NB4 (cell line): ENCODE measurements around the gene LDB3.

Experiments used
- DNase-seq: peaks from one replicate; pipeline ENCODE4 v3.0.0; 2010; ENCODE audit warnings: low read depth
- H3K4me3 ChIP-seq: one replicate; pipeline ENCODE4 v1.5.1; 2011; ENCODE audit warnings: mild to moderate bottlenecking, low read depth, low read length, moderate library complexity
- CTCF ChIP-seq: IDR thresholded peaks from one replicate; pipeline ENCODE4 v1.5.1; 2012; ENCODE audit warnings: low read depth, low read length
- MYC ChIP-seq: IDR thresholded peaks from 2 replicates; pipeline ENCODE4 v1.6.1; 2011; ENCODE audit warnings: low read depth, low read length
- POLR2A ChIP-seq: IDR thresholded peaks from 2 replicates; pipeline ENCODE4 v1.6.1; 2011; ENCODE audit warnings: mild to moderate bottlenecking; ENCODE audit not compliant: insufficient read length; ENCODE audit errors: extremely low read depth
- TF ChIP-seq, protein P1 (sequence below): IDR thresholded peaks from 2 replicates; pipeline ENCODE4 v1.6.1; 2011; ENCODE audit warnings: low read depth, low read length

LDB3 gene

DNA sequence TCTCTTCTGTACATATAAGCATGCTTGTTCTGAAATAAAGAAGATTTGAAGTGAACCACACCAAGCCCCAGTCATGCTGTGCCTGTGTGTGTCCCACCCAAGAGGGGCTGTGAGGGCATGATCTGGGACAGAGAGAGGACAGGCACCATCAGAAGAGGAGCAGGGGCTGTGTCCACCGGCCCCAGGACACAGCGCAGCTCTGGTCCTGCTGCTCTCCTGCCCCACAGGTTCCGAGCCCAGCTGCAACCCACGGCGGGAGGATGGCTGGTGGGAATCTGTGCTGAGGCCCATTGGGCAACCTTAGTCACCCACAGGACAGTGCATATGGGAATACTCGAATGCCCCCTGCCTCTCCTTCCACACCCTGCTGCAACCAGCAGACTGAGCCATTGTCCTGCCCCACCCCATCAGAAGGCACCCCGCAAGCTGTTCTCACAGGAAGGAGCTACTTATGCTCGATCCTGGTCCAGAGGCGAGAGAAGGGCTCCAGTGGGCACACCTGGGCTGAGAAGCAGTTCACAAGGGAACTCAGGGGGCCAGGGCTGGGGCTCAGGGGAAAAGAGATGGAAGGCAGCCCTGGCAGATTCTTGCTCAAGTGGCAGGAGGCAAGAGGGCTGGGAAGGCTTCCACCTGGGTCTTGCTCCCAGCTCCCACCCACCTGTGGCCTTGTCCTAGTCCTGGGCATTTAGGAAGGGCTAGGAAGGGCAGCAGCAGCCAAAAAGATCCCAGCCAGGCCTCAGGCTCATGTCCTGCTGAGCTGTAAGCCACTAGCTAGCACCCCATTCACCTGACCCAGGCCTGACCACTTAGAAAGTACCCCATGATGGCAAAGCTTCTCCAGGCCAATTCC is 31.9 kb downstream of the LDB3 start:
- no peak for DNase-seq
- H3K4me3 ChIP-seq: no peak overlapping the region
- TF ChIP-seq POLR2A: no peak

DNA sequence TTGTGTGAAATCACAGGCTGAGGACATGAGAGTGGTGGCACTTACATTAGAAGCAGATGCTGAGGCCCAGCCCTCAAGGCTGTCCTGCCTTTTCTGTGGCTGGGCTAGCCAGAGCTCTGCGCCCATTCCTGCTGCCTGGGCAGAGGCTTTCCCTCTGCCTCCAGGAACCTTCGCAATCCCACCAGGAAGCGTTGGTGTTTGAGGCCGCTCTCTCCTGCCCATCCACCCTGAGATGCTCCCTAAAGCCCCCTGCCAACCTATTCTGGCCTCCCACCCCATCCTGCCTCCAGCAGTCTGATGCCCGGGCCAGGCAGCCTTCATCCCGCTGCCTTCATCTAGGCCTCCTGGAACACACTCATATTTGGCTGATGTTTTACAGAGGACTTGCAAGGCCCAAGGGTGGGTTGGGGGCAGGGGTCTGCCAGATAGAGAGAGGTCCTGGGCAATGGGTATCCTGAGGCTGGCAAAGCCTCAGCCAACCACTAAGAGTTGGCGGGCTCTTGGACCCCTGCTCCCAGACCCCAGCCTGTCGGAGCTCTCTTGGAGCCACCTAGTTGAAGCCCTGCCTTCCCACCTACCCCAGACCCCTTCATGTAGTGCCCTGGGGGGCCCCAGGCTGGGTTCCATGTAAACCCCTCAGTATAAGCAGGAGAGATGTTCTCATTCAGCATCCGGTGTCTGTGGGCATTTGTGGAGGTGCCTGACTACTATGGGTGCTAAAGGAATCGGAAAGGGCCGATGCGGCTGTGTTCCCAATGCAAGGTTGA is 32.7 kb downstream of the LDB3 start:
- TF ChIP-seq POLR2A (no peak), MYC (no peak), CTCF (no peak)
- TF ChIP-seq, protein P1, sequence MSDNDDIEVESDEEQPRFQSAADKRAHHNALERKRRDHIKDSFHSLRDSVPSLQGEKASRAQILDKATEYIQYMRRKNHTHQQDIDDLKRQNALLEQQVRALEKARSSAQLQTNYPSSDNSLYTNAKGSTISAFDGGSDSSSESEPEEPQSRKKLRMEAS: no peak
- DNase-seq: no peak
- no peak overlapping the region for H3K4me3 ChIP-seq

- TF ChIP-seq MYC (no peak), CTCF (no peak), POLR2A (no peak)
- TF ChIP-seq, protein P1: no peak
- H3K4me3 ChIP-seq: no peak overlapping the region
These were observed 34.9 kb downstream of the LDB3 start for GRCh38 chr10:86703176-86703575.

DNA sequence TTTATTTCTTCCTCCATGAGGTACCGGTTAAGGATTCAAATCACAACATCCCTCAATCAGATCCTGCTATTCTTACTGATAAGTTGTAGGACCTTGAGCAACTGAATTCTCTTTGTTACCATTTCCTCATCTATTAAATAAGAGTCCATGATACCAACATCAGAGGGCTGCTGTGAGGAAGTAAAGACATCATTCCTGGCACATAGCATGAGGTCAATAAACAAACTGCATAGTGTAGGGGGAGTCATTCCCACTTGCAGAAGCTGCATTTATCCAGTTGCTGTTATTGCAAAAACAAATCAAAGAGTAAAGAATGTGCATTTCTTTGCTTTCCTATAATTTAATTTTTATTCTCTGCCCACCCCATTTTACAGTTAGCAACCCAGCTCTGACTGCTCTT is 36.8 kb downstream of the LDB3 start:
- DNase-seq: no peak
- H3K4me3 ChIP-seq: no peak overlapping the region
- TF ChIP-seq POLR2A: no peak
- TF ChIP-seq MYC: no peak
- TF ChIP-seq, protein P1: no peak
- no peak for TF ChIP-seq CTCF

More at GRCh38 chr10:86703176-86703575, 34.9 kb downstream of the LDB3 start:
- DNase-seq: no peak

GRCh38 chr10:86705905-86706304 is 37.6 kb downstream of the LDB3 start:
- DNase-seq: no peak
- H3K4me3 ChIP-seq: no peak overlapping the region
- TF ChIP-seq, protein P1: no peak
- no peak for TF ChIP-seq MYC
- no peak for TF ChIP-seq CTCF
- TF ChIP-seq POLR2A: no peak

DNA sequence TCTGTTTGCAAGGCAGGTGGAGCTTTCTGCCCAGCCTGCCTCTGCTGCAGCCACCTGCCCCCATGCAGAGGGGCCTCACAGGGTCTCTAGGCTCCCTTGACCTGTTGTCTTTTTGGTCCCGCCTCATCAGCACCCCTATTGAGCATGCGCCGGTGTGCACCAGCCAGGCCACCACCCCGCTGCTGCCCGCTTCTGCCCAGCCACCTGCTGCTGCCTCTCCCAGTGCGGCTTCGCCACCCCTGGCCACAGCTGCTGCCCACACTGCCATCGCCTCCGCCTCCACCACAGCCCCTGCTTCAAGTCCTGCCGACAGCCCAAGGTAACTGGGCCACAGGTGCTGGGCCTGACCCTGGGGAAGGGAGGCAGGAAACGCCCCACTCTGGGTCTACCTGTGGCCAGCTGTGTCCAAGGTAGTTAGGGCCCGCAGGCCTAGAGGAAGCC is 38.1 kb downstream of the LDB3 start:
- H3K4me3 ChIP-seq: no peak overlapping the region
- TF ChIP-seq POLR2A: no peak
- no peak for TF ChIP-seq MYC
- TF ChIP-seq, protein P1: no peak
- TF ChIP-seq CTCF: no peak
- DNase-seq: no peak
